GM23338 (cell line): ENCODE measurements around the gene MXRA8.

ENCODE experiments used
- EZH2 ChIP-seq: fragments of 200-600 bp; sonication (generic); IDR thresholded peaks from one replicate; pipeline ENCODE4 v1.8.0; 2017; ENCODE audit warnings: antibody characterized with exemption, mild to moderate bottlenecking, low read depth; ENCODE audit not compliant: unreplicated experiment
- POLR2AphosphoS5 ChIP-seq: IDR thresholded peaks from 2 replicates; pipeline ENCODE4 v1.6.1; 2016; ENCODE audit warnings: antibody characterized with exemption, low read depth
- TF ChIP-seq, protein P1 (sequence below), 2 experiments: fragments of 200-600 bp in 1 of 2; sonication (generic) in 1 of 2; conservative IDR thresholded peaks; 2 replicates each; pipeline versions ENCODE4 v1.5.1 to v1.6.1; 2016 to 2017; ENCODE audit warnings: antibody characterized with exemption in 2 of 2, low read depth in 2 of 2, mild to moderate bottlenecking in 2 of 2, moderate library complexity in 1 of 2
- TF ChIP-seq, protein P2 (sequence below): IDR thresholded peaks from one replicate; pipeline ENCODE4 v1.6.1; 2018; ENCODE audit warnings: antibody characterized with exemption; ENCODE audit not compliant: unreplicated experiment
- TF ChIP-seq, protein P3 (sequence below): IDR thresholded peaks from 2 replicates; pipeline ENCODE4 v1.6.1; 2016; ENCODE audit warnings: antibody characterized with exemption

DNA sequence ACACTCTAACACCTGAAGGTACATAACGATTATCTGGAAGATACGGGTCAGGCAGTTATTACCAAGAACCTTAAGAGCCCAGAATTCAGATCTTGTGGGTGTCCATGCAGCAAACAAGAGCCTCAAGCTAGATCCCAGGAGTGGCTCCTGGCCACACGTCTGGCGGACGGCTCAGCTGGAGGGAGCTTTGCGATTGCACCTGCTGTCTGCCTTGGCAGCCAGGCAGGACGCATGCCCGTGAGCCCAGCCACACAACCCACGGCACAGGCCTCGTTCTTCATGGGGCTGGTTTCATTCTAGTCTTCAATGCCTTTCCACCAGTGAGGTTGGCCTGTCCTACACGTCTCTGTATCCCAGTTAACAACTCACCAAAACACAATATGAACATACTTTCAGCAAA lies 35.1 kb upstream of the MXRA8 start:
- TF ChIP-seq, protein P1, sequence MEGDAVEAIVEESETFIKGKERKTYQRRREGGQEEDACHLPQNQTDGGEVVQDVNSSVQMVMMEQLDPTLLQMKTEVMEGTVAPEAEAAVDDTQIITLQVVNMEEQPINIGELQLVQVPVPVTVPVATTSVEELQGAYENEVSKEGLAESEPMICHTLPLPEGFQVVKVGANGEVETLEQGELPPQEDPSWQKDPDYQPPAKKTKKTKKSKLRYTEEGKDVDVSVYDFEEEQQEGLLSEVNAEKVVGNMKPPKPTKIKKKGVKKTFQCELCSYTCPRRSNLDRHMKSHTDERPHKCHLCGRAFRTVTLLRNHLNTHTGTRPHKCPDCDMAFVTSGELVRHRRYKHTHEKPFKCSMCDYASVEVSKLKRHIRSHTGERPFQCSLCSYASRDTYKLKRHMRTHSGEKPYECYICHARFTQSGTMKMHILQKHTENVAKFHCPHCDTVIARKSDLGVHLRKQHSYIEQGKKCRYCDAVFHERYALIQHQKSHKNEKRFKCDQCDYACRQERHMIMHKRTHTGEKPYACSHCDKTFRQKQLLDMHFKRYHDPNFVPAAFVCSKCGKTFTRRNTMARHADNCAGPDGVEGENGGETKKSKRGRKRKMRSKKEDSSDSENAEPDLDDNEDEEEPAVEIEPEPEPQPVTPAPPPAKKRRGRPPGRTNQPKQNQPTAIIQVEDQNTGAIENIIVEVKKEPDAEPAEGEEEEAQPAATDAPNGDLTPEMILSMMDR (conservative IDR thresholded peaks at IDR 0.05; ENCODE audit: low read depth in 2 of 2): no peak
- TF ChIP-seq, protein P2, sequence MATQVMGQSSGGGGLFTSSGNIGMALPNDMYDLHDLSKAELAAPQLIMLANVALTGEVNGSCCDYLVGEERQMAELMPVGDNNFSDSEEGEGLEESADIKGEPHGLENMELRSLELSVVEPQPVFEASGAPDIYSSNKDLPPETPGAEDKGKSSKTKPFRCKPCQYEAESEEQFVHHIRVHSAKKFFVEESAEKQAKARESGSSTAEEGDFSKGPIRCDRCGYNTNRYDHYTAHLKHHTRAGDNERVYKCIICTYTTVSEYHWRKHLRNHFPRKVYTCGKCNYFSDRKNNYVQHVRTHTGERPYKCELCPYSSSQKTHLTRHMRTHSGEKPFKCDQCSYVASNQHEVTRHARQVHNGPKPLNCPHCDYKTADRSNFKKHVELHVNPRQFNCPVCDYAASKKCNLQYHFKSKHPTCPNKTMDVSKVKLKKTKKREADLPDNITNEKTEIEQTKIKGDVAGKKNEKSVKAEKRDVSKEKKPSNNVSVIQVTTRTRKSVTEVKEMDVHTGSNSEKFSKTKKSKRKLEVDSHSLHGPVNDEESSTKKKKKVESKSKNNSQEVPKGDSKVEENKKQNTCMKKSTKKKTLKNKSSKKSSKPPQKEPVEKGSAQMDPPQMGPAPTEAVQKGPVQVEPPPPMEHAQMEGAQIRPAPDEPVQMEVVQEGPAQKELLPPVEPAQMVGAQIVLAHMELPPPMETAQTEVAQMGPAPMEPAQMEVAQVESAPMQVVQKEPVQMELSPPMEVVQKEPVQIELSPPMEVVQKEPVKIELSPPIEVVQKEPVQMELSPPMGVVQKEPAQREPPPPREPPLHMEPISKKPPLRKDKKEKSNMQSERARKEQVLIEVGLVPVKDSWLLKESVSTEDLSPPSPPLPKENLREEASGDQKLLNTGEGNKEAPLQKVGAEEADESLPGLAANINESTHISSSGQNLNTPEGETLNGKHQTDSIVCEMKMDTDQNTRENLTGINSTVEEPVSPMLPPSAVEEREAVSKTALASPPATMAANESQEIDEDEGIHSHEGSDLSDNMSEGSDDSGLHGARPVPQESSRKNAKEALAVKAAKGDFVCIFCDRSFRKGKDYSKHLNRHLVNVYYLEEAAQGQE: no peak
- TF ChIP-seq EZH2 (no peak), POLR2AphosphoS5 (no peak)
- TF ChIP-seq, protein P3, sequence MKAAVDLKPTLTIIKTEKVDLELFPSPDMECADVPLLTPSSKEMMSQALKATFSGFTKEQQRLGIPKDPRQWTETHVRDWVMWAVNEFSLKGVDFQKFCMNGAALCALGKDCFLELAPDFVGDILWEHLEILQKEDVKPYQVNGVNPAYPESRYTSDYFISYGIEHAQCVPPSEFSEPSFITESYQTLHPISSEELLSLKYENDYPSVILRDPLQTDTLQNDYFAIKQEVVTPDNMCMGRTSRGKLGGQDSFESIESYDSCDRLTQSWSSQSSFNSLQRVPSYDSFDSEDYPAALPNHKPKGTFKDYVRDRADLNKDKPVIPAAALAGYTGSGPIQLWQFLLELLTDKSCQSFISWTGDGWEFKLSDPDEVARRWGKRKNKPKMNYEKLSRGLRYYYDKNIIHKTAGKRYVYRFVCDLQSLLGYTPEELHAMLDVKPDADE: no peak
